OCI-LY1 (cell line): Measurements from ENCODE around the gene MED13L.

ENCODE experiments used
- H2AFZ ChIP-seq: fragments of 200-600 bp; sonication (generic), shearing (Covaris generic); 2 replicates; pipeline ENCODE4 v1.6.0; 2014; ENCODE audit warnings: antibody characterized with exemption, mild to moderate bottlenecking, low read length
- H3F3A ChIP-seq: fragments of 200-600 bp; sonication (generic), shearing (Covaris generic); 2 replicates; pipeline ENCODE4 v1.6.0; 2014; ENCODE audit warnings: mild to moderate bottlenecking, antibody characterized with exemption, low read length, moderate library complexity; ENCODE audit not compliant: insufficient read depth
- H3K27ac ChIP-seq: fragments of 200-600 bp; sonication (generic); 2 replicates; pipeline ENCODE4 v1.5.1; 2014; ENCODE audit warnings: low read length, mixed run types, mild to moderate bottlenecking, low read depth; ENCODE audit not compliant: poor library complexity, severe bottlenecking
- H3K27me3 ChIP-seq: fragments of 200-600 bp; sonication (generic); 2 replicates; pipeline ENCODE4 v1.6.0; 2014; ENCODE audit warnings: antibody characterized with exemption, mild to moderate bottlenecking, low read length, moderate library complexity; ENCODE audit not compliant: insufficient read depth
- H3K36me3 ChIP-seq: fragments of 200-600 bp; sonication (generic); 2 replicates; pipeline ENCODE4 v1.6.1; 2014; ENCODE audit warnings: mild to moderate bottlenecking, antibody characterized with exemption, low read length, moderate library complexity, mixed read lengths; ENCODE audit not compliant: insufficient read depth
- H3K4me1 ChIP-seq: fragments of 200-600 bp; sonication (generic); 2 replicates; pipeline ENCODE4 v1.5.1; 2014; ENCODE audit warnings: mild to moderate bottlenecking, low read length, moderate library complexity; ENCODE audit not compliant: insufficient read depth, severe bottlenecking
- H3K4me2 ChIP-seq: fragments of 200-600 bp; sonication (generic), shearing (Covaris generic); 2 replicates; pipeline ENCODE4 v1.6.1; 2014; ENCODE audit warnings: low read length
- H3K4me3 ChIP-seq: fragments of 200-600 bp; sonication (generic); 2 replicates; pipeline ENCODE4 v1.5.1; 2014; ENCODE audit warnings: low read length, low read depth, mild to moderate bottlenecking, mixed read lengths; ENCODE audit not compliant: poor library complexity, severe bottlenecking
- H3K79me2 ChIP-seq: fragments of 200-600 bp; shearing (Covaris generic); 2 replicates; pipeline ENCODE4 v1.6.1; 2016; ENCODE audit warnings: mixed run types, low read length, mixed read lengths; ENCODE audit not compliant: insufficient read depth
- H3K9ac ChIP-seq: fragments of 200-600 bp; sonication (generic), shearing (Covaris generic); 2 replicates; pipeline ENCODE4 v1.6.1; 2014; ENCODE audit warnings: mild to moderate bottlenecking, low read length, mixed read lengths
- H3K9me2 ChIP-seq: fragments of 200-600 bp; sonication (generic), shearing (Covaris generic); 2 replicates; pipeline ENCODE4 v1.6.1; 2014; ENCODE audit warnings: low read depth, mild to moderate bottlenecking, low read length, mixed read lengths
- H3K9me3 ChIP-seq: fragments of 200-600 bp; shearing (Covaris generic); 2 replicates; pipeline ENCODE4 v1.6.1; 2014; ENCODE audit warnings: low read length, mixed read lengths
- H4K20me1 ChIP-seq: fragments of 200-600 bp; sonication (generic), shearing (Covaris generic); 2 replicates; pipeline ENCODE4 v1.6.0; 2016; ENCODE audit warnings: mild to moderate bottlenecking, low read length; ENCODE audit not compliant: insufficient read depth
- CTCF ChIP-seq: fragments of 200-600 bp; sonication (generic), shearing (Covaris generic); IDR thresholded peaks from 2 replicates; pipeline ENCODE4 v1.5.1; 2017; ENCODE audit warnings: mild to moderate bottlenecking, antibody characterized with exemption, low read length, moderate library complexity, mixed read lengths
- EZH2 ChIP-seq: fragments of 200-600 bp; sonication (generic), shearing (Covaris generic); IDR thresholded peaks from 2 replicates; pipeline ENCODE4 v1.8.0; 2017; ENCODE audit warnings: borderline replicate concordance, mixed run types, mild to moderate bottlenecking, antibody characterized with exemption, low read length, moderate library complexity, mixed read lengths

Gene MED13L

GRCh38 chr12:116323406-116324386 lies 46.2 kb upstream of the MED13L start:
- H2AFZ ChIP-seq = no peak overlapping the region

GRCh38 chr12:116321913-116322312 lies 44.4 kb upstream of the MED13L start:
- H3K9ac ChIP-seq = no peak overlapping the region
- no peaks in the 10 kb centered on the region for H3F3A ChIP-seq
- H3K9me2 ChIP-seq = no peaks in the 10 kb centered on the region
- H3K9me3 ChIP-seq = no peaks in the 10 kb centered on the region
- TF ChIP-seq CTCF (no peak), EZH2 (no peak)
- no peaks in the 10 kb centered on the region for H4K20me1 ChIP-seq
- H2AFZ ChIP-seq = no peak overlapping the region
- no peaks in the 10 kb centered on the region for H3K79me2 ChIP-seq
- no peaks in the 10 kb centered on the region for H3K4me1 ChIP-seq
- no peak overlapping the region for H3K4me2 ChIP-seq
- no peak overlapping the region for H3K4me3 ChIP-seq
- H3K27ac ChIP-seq = no peak overlapping the region
- no peaks in the 10 kb centered on the region for H3K27me3 ChIP-seq
- H3K36me3 ChIP-seq = no peaks in the 10 kb centered on the region

More at GRCh38 chr12:116323406-116324386, 46.2 kb upstream of the MED13L start:
- Histone ChIP-seq H3K36me3 (no peaks in the 10 kb centered on the region), H3K9me3 (no peaks in the 10 kb centered on the region), H3K27ac (no peak overlapping the region), H3K27me3 (no peaks in the 10 kb centered on the region), H3K9ac (no peak overlapping the region), H3K9me2 (no peaks in the 10 kb centered on the region), H3K4me2 (no peak overlapping the region), H3K79me2 (no peaks in the 10 kb centered on the region), H3K4me1 (no peaks in the 10 kb centered on the region), H3F3A (no peaks in the 10 kb centered on the region), H4K20me1 (no peaks in the 10 kb centered on the region), H3K4me3 (no peak overlapping the region)
- TF ChIP-seq CTCF = no peak
- TF ChIP-seq EZH2 = no peak

GRCh38 chr12:116320791-116321217 lies 43.3 kb upstream of the MED13L start:
- Histone ChIP-seq H3K27ac (no peak overlapping the region), H3K9ac (no peak overlapping the region), H3F3A (no peaks in the 10 kb centered on the region)

More at GRCh38 chr12:116320791-116321217, 43.3 kb upstream of the MED13L start:
- Histone ChIP-seq H3K4me3 (no peak overlapping the region), H3K79me2 (no peaks in the 10 kb centered on the region), H3K4me2 (no peak overlapping the region), H3K4me1 (no peaks in the 10 kb centered on the region), H4K20me1 (no peaks in the 10 kb centered on the region), H3K9me2 (no peaks in the 10 kb centered on the region), H3K27me3 (no peaks in the 10 kb centered on the region), H2AFZ (no peak overlapping the region), H3K9me3 (no peaks in the 10 kb centered on the region), H3K36me3 (no peaks in the 10 kb centered on the region)
- TF ChIP-seq EZH2 = no peak
- TF ChIP-seq CTCF = no peak
